NCI-H187 treated with DMSO at 0.1 percent for 48 hours (cell line): ENCODE data around the gene KRTAP9-1.
"Not testable (repeated sequence)": the region's sequence is repeated elsewhere in the genome, so short reads cannot be mapped to it uniquely, and the experiment has no call there.

Source experiments
- DNase-seq: peaks from one replicate; lab custom pipeline; 2025; lab: John Stamatoyannopoulos, UW

Gene KRTAP9-1

DNA sequence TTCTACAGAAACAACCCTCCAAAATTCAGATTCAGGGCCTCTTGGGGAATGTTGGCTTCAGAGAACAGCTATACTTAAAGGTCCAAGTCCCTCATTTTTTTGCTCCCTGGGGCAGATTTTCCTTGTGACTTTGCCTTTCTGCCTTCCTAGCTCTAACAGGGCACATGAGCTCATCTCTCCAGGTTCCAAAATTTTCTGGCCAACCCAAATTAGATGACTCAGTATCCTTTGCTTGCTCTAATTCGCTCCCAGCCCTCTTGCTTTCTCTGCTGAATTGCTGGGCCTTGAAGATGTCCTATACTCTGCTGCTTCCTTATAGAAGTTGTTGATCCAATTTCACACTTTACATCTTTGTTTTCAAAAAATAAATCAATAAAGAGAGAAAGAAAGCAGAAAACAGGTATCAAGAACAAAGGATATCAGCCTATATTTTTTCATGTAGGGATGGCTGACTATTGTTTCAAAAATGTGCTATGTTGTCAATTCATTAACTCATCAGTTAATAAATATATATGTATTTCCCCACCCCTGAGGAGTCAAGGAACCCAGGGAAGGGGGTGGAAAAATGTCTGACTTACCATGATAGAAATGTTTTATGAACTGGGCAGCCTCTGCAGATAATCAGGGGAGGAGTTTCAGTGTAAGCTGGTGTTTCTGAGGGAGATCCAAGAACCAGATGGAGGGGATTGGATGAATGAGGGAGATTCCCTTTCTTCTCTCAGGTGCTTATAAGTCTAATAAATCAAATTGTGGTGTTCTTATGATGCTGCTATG lies 10.7 kb upstream of the KRTAP9-1 start:
- DNase-seq: no peak

DNA sequence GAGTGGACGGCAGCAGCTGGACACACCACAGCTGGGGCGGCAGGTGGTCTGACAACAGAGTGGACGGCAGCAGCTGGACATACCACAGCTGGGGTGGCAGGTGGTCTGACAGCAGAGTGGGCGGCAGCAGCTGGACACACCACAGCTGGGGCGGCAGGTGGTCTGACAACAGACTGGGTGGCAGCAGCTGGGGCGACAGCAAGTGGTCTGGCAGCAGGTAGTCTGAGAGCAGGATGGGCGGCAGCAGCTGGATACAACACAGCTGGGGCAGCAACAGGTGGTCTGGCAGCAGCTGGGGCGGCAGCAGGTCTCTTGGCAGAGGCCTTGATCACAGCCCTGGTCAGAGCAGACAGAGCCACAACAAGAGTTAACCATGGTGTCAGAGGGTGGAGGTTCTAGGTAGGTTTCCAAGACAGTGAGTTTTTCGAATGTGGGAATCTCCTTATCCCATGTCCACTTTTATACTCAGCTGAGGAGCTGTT lies 5.2 kb upstream of the KRTAP9-1 start, which contains the start of gene KRTAP4-1:
Gene KRTAP4-1 (minus strand): TSS at position 432 of the 482 bp plus-strand sequence. CDS start 57 bp downstream, at position 375.
- no peak for DNase-seq

DNA sequence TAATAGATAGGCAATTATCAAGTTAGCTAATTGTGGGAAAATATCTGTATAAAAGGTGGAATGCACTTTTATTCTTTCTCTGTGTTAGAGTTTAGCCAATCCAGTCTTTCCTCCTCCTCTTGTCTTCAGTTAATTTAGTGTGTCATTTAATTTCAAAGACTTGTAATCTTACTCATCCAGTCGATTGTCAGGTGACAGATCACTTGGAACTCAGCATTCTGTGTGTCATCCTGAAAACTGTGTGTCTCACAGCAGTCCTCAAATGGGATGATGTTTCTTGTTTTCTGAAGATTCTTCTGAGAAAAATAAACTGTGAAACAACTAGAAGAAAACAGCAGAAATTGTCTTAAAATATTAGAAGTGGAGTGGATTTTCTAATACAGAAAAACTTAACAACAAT lies 4.7 kb upstream of the KRTAP9-1 start:
- no peak for DNase-seq

DNA sequence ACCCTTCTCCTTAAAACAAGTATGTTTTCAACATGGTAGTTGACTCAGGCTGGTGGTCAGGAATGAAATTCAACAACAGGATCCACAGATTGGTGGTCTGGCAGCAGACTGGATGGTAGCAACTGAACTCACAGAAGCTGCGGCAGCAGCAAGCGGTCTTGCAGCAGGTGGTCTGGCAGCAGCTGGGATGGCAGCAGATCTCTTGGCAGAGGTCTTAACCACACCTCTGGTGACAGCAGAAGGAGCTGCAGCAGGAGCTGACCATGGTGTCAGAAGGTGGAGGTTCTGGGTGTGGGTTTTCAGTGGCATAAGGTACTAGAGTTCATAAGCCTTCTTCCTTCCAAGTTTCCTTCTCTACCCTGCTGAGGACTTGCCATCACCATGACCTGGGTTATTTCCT lies 2.8 kb upstream of the KRTAP9-1 start:
- DNase-seq: no peak

DNA sequence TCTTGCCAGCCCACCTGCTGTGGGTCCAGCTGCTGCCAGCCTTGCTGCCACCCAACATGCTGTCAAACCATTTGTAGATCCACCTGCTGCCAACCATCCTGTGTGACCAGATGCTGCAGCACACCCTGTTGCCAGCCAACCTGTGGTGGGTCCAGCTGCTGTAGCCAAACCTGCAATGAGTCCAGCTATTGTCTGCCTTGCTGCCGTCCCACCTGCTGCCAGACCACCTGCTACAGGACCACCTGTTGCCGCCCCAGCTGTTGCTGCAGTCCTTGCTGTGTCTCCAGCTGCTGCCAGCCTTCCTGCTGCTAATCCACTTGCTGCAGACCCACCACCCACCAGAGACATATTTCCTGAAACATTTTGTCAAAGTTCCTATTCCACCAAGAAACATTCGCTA lies 641 bp downstream of the KRTAP9-1 start:
- no peak for DNase-seq

DNA sequence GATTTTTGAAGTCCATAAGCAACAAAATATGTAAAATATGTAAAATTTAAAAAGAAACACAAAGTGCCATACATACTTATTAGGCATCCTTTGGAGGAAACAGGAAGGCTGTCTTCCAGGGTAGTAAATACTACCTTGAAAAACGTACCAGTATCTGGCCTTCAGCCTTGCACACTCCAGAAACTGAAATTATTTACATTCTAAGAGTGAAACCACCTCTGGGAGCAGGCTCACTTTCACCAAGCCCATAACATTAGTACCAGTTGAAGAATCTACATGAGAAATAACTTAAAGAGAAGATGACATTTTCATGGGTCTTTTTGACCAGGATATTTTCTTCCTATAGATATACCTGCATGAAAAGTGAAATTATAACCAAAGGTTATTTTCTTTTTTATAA lies 6.4 kb downstream of the KRTAP9-1 start:
- DNase-seq: no peak

DNA sequence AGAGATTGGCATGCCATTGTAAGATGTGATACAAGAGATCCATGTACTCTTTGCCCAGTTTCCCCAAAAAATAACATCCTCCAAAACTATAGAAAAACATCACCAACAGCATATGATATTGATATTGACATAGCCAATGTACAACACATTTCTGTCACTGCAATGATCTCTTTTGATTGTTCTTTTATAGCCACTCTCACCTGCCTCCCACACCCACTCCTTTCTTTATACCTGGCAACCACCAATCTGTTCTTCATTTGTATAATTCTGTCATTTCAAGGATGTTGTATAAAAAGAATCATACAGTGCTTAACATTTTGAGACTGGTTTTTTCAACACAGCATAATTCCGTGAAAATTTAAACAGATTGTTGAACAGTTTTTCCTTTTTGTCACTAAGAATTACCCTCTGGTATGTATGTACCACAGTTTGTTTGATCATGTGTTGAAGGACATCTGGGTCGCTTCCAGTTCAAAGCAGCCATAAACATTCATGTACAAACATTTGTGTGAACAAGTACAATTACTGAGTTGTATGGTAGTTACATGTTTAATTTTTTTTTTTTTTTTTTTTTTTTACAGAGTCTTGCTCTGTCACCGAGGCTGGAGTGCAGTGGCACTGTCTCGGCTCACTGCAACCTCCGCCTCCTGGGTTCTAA lies 9.9 kb downstream of the KRTAP9-1 start:
- no peak for DNase-seq

DNA sequence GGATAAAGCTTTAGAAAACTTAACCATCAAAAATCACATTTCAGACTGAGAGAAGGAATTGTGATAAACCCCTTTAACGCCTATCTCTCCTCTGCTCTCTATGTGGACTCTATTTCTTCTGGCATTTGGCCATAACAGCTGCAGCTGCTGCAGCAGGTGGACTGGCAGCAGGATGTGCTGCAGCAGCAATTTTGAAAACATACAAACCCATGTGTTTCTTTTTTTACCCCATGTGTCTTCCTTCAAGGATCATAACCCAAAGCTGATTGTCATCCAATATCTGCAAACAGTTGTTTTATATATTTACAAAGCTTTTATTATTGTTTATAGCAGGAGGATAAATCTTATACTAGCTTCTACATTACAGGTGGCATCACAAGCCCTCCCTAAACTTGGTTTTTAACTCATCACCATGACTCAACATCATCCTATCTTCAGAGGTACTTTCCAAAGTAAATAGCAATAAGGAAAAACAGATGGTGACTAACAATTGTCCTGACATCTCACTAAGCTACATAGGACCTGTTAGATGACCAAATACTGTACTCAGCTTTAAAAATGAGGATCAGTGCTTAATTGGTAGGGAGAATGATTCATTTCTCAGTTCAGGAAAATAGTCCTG lies 22.3 kb downstream of the KRTAP9-1 start:
- DNase-seq: no peak

DNA sequence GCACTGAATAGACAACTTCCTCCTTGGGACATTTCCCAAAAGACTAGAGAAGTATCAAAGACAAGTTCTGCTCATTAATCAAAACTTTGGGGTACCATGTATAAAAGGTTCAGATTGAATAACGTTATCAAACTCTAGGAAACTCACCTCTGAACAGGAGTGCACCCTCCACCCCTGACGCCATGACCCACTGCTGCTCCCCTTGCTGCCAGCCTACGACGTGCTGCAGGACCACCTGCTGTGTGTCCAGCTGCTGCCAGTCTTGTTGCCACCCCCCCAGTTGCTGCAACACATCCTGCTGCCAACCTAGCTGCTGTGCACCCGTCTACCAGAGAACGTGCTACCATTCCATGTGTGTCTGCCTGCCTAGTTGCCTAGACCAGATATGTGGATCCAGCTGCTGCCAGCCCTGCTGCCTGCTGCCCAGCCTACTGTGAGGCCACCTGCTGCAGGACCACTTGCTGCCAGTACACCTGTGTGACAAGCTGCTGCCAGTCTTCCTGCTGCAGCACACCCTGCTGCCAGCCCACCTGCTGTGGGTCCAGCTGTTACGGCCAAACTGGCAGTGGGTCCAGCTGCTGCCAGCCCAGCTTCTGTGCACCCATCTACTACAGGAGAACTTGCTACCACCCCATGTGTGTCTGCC lies 23.0 kb downstream of the KRTAP9-1 start:
- DNase-seq: no peak

DNA sequence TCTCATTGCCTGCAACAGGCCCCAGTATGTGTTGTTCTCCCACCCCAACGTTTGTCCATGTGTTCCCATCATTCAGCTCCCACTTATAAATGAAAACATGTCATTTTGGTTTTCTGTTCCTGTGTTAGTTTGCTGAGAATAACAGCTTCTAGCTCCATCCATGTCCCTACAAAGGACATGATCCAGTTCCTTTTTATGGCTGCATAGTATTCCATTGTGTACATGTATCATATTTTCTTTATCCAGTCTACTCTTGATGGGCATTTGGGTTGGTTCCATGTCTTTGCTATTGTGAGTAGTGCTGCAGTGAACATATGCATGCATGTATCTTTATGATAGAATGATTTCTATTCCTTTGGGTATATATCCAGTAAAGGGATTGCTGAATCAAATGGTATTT lies 26.0 kb downstream of the KRTAP9-1 start:
- no peak for DNase-seq

DNA sequence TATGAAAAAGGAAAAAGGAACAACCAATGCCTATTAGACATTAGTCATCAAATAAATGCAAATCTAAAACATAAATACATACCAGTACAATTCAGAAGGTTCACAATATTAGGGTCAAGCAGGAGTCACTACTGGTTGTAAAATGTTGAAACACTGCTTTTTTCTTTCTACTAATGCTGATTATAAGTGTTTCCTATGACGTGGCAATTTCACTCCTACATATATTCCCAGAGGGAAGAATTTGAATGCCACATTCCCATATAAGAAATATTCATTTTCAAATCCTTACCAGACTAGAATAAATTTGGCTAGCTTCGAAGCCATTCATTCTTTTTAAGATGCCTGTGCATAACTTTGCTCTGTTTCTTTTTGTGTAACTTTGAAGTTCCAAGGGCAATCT lies 34.1 kb downstream of the KRTAP9-1 start:
- DNase-seq: no peak

DNA sequence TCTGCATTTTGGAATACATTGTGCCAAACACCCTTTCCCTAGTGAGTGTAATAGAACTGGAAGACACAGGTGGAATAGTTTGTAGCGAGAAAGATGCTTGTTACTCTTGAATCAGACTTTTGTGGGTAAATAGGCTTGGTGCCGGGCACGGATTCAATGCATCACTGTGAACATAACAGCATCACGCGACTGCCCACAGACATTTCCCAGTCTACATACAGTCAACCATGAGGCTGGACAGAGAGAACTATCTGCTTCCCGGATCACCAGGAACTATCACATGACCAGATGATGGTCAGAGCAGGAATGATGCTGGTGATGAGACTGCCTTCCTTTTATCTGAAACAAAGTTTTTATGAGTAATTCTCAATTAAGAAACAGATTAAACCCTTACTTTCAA lies 36.4 kb downstream of the KRTAP9-1 start:
- DNase-seq: no peak

DNA sequence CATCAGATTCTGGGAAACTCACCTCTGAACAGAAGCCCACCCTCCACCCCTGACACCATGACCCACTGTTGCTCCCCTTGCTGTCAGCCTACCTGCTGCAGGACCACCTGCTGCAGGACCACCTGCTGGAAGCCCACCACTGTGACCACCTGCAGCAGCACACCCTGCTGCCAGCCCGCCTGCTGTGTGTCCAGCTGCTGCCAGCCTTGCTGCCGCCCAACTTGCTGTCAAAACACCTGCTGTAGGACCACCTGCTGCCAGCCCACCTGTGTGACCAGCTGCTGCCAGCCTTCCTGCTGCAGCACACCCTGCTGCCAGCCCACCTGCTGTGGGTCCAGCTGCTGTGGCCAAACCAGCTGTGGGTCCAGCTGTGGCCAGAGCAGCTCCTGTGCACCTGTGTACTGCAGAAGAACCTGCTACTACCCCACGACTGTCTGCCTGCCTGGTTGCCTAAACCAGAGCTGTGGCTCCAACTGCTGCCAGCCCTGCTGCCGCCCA lies 37.0 kb downstream of the KRTAP9-1 start, which contains the start of gene KRTAP9-2:
Gene KRTAP9-2 (plus strand): TSS at position 51 of the 498 bp plus-strand sequence. CDS start 7 bp downstream, at position 58.
- DNase-seq: not testable (repeated sequence)

DNA sequence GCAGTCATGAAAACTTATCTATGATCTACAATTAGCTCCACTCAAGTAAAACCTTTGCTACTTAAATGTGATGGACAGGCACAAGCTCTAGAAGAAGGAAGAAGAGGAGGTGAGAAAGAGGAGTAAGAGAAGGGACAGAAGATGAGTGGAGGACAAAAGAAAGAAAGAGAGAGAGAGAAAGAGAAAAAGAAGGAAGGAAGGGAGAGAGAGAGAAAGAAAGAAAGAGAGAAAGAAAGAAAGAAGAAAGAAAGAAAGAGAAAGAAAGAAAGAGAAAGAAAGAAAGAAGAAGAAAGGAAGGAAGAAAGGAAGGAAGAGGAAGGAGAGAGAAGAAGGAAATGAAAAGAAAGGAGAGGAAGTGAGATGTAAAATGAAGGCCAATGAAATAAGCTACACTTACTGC lies 40.4 kb downstream of the KRTAP9-1 start:
- DNase-seq: no peak

DNA sequence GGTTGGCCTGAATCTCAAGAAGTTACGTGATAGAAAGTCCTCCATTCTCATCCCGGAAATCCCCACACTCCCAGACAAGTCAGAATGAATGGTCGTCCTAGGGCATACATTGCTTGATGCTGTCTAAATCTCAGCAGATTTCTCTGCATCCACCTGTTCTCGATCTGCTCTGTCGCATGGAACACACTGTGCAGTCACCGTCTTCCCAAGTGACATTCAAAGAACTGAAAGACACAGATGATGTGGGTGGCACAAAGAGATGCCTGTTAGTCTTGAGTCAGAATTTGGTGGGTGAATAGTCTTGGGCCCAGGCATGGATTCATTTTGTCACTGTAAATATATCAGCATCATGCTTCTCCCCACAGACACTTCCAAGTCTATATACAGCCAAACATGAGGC lies 42.0 kb downstream of the KRTAP9-1 start:
- no peak for DNase-seq

DNA sequence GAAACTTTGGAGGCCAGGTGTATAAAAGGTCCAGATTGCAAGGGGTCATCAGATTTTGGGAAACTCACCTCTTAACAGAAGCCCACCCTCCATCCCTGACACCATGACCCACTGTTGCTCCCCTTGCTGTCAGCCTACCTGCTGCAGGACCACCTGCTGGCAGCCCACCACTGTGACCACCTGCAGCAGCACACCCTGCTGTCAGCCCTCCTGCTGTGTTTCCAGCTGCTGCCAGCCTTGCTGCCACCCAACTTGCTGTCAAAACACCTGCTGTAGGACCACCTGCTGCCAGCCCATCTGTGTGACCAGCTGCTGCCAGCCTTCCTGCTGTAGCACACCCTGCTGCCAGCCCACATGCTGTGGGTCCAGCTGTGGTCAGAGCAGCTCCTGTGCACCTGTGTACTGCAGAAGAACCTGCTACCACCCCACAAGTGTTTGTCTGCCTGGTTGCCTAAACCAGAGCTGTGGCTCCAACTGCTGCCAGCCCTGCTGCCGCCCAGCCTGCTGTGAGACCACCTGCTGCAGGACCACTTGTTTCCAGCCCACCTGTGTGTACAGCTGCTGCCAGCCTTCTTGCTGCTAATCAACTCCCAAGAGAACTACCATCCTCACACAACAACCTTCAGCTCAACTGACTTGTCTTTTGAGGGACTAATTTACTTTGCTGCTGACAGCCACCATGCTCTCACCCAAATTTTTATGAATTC lies 42.9 kb downstream of the KRTAP9-1 start, which contains the start of gene KRTAP9-3:
Gene KRTAP9-3 (plus strand): TSS at position 51 of the 707 bp plus-strand sequence. CDS start 53 bp downstream, at position 104.
- not testable (repeated sequence) for DNase-seq

DNA sequence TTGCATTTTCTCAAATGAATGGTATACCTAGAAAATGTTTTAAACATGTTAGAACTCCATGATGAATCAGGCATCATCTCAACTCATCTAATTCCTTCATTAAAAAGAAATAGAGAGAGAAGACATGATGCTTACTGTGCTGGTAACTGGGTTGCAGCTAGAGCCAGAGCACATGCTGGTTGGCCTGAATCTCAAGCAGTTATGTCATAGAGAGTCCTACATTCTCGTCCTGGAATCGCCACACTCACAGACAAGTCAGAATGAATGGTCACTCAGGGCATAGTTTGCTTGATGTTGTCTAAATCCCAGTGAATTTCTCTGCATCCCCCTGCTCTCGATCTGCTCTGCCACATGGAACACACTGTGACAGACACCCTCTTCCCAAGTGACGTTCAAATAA lies 47.4 kb downstream of the KRTAP9-1 start:
- DNase-seq: not testable (repeated sequence)

DNA sequence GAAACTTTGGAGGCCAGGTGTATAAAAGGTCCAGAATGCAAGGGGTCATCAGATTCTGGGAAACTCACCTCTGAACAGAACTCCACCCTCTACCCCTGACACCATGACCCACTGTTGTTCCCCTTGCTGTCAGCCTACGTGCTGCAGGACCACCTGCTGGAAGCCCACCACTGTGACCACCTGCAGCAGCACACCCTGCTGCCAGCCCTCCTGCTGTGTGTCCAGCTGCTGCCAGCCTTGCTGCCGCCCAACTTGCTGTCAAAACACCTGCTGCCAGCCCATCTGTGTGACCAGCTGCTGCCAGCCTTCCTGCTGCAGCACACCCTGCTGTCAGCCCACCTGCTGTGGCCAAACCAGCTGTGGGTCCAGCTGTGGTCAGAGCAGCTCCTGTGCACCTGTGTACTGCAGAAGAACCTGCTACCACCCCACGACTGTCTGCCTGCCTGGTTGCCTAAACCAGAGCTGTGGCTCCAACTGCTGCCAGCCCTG lies 48.3 kb downstream of the KRTAP9-1 start, which contains the start of gene KRTAP9-8:
Gene KRTAP9-8 (plus strand): TSS at position 51 of the 489 bp plus-strand sequence. CDS start 53 bp downstream, at position 104.
- not testable (repeated sequence) for DNase-seq
